T-helper 22 cell (primary cell): Measurements from ENCODE around the gene OSM.
A peak's percentile ranks its signal among the peaks of the same experiment; 100 is the strongest.

ENCODE experiments used
- DNase-seq: peaks from one replicate; pipeline ENCODE4 v3.0.0-alpha.2; 2020; ENCODE audit warnings: low read depth

Gene OSM

GRCh38 chr22:30266445-30267381 lies at the start of gene OSM:
OSM (minus strand) TSS chr22:30266851; CDS start chr22:30266799, 52 bp downstream.
- DNase-seq = peak; percentile 54

DNA sequence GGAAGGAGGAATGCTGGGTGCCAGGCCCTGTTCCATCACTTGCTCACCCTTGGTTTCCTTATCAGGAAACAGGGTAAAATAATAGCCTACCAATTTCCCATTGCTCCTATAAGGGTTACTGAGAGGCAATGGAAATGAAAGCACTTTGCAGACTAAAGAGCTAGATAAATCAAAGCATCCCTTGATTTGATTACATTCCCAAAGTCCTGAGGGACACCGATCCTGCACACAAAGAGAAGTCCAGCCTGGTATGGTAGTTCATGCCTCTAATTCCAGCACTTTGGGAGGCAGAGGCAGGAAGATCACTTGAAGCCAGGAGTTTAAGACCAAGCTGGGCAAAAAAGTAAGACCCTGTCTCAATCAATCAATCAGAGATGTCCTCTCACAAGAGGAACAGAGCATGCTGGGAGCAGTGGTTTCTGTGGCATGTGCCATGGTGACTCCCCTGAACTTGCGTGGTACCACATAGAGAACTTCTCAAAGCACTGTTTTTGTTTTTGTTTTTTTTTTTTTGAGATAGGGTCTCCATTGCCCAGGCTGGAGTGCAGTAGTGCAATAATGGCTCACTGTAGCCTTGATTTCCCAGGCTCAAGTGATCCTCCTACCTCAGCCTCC lies 49.4 kb upstream of the OSM start:
- no peak for DNase-seq

- peak; percentile 69 for DNase-seq
Observed at GRCh38 chr22:30314915-30315314, 48.3 kb upstream of the OSM start.

DNA sequence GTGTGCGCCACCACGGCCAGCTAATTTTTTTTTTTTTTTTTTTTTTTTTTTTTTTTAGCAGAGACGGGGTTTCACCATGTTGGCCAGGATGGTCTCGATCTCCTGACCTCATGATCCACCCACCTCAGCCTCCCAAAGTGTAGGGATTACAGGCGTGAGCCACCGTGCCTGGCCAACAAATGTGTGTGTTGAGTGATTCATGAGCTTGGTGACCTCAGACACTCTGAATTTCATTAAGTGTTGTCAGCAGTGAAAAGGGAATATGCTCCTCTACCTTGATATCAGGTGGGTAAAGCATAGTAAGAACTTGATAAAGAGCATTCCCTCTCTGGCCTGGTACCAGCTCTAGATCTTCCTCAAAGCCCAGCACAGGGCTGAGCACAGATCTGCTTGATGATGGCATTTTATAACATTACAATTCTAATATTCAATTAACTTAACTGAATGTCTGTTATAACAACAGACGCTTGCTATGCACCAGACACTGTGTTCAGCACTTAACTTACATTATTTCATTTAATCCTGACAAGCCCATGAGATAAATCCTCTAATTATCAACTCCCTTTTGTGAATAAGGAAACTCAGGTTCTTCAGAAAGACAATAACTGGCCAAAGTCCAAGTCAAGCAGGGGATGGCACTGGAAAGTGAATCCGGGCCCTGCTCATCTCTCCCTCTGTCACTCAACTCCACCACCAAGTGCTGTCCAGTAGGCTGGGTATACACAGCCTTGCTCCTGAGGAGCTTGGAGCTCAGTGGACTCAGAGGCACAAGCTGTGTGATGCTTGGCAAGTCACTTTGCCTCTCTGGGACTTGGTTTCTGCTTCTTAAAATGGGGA lies 47.1 kb upstream of the OSM start:
- no peak for DNase-seq

GRCh38 chr22:30312053-30312452 lies 45.4 kb upstream of the OSM start:
- DNase-seq = no peak

DNA sequence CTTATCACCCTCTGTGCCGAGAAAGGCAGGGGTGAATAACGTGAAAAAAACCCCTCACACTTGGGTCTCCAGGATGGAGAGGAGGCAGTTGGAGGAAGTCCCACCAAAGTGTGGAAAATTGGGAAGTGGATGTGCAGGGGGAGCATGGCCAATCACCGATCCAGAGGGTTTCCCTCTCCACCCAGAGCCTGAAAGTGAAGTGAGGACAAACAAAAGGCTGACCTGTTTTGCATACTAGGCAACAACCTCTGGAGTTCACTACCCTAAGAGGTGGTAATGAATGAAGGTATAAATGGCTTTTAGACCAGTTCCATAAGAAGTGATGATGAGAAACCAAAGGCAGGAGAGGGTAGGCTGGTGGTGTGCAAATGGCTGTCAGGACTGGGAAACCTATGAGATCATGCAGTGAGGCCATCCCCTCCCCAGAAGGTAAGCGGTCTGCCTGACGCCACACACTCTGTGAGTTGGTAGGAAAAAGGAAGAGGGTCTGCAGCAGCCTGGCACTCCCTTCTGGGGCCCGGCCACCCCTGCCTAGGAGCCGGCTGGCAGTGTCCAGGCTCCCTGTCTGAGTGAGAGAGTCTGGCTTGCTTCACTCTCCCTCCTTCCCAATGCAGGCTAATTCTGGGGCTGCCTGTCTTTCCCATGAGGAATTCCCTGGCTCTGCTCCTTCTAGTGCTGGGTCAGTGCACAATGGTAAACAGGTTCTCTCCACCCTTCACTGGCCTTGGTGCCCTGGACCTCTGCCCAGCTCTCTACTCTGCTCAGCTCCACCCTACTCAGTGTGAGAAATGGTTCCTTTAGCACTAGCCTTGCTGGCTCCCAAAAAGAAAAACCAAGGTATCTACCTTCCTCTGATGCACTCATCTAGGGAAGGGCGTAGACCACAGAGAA lies 44.5 kb upstream of the OSM start:
- no peak for DNase-seq

- DNase-seq = no peak
Observed at GRCh38 chr22:30309951-30310741, 43.5 kb upstream of the OSM start.

- no peak for DNase-seq
Observed at GRCh38 chr22:30308518-30309230, 42.0 kb upstream of the OSM start.

GRCh38 chr22:30308093-30308492 lies 41.4 kb upstream of the OSM start:
- no peak for DNase-seq

DNA sequence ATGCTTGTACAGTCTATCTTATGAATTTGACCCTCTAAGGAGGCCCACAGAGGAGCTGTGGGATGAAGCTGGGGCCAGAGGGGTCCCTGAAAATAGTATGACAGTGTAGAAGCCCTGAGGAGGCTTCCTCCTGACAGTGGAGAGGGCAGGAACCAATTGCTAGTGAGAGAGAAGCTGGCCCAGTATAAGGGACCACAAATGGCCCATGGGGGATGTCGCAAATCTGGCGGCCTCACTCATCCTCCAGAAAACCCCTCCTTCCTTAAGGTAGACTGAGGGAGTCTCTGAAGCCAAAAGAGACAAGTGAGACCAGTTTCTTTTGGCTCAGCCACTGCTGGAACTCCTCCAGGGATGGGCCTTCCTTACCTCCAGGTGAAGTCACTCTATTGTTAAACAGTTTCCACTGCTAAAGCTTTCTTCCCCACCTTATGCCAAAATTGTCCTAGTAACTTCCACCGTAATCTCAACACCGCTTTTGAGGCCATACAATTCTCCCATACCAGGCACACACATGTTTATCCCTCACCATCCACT lies 40.5 kb upstream of the OSM start:
- DNase-seq = no peak

GRCh38 chr22:30306627-30307011 lies 40.0 kb upstream of the OSM start:
- no peak for DNase-seq

GRCh38 chr22:30305906-30306626 lies 39.4 kb upstream of the OSM start:
- no peak for DNase-seq

DNA sequence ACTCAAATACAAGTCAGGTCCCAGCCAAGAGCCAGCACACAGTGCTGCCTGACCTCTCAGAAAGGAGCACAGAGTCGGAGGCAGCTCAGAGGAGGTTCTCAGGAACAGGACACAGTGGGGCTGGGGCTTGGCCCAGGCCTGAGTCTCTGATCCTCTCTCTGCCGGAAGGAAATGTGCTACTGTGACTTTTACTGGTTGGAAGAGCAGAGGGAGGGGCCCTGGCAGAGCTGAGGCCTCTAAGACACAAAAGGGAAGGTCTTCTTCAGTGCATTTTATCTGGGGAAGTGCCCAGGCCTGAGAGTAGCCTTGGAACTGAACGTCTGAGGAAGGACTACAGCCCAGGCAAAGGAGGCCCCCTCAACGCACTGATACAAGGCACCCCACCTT lies 38.9 kb upstream of the OSM start:
- DNase-seq = peak; percentile 34

DNA sequence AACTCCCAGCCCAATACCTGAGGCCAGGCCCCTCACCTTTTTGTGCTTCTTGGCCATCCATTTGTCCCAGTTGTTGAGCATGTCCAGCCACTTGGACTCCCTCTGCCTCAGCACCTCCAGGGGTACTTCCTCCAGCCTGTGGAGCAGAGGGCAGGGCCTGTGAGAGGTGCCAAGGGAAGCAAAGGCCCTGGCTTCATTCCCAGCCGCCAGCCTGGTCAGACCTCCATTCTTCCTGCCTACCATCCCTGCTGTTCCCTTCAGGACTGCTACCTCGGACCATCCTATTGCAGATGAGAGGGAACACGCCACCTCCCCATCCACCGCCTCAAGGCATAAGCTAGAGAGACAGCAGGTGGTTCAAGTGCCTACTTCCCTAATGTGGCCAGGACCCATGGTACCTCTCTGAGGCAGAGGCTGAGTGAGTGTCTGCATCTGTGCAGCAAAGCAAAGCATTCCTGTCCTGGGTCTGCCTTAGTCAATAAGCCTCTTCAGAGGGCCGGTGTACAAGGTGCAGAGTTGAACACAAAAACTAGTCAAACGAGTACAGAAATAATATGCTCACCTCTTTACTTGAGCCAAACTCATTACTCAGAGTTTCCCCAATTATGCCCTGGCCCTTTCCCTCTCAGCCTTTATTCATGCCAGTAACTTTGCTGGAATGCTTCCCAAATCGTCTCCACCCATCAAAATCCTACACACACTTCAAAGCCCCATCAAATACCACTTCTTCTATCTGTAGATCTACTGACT lies 38.0 kb upstream of the OSM start:
- DNase-seq = no peak

DNA sequence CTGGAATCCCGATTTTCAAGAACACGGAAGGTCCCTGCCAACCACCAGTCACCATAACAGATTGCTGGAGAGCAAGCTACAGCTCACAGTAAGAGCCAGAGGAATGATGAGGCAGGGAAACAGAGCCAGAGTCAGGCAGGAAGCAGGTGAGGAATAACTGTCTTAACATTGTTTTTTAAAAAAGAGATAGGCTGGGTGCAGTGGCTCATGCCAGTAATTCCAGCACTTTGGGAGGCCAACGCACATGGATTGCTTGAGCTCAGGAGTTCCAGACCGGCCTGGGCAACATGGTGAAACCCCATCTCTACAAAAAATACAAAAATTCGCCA lies 36.1 kb upstream of the OSM start:
- DNase-seq = no peak

GRCh38 chr22:30301995-30302809 lies 35.6 kb upstream of the OSM start:
- no peak for DNase-seq

- no peak for DNase-seq
Observed at GRCh38 chr22:30299322-30299721, 32.7 kb upstream of the OSM start.
